HepG2 (cell line): ENCODE measurements around the gene ELFN1. TPM values are rescaled to one million over a fixed set of nuclear protein-coding genes. Genes with fewer than 3 reads are reported as not detected.

Source experiments
- BCL6 ChIP-seq: IDR thresholded peaks from 2 replicates; pipeline ENCODE4 v1.6.1; 2016; ENCODE audit warnings: missing genetic modification reagents, missing compliant biosample characterization
- CBX2 ChIP-seq, 2 experiments: fragments of 200-600 bp in 1 of 2; sonication (generic); formaldehyde crosslinking in 1 of 2; IDR thresholded peaks; 2 replicates each; pipeline versions ENCODE4 v1.7.0 to v1.8.1; 2018 to 2022; ENCODE audit warnings: low read depth in 2 of 2, low read length in 1 of 2, mild to moderate bottlenecking in 1 of 2, missing genetic modification reagents in 1 of 2
- DZIP1 ChIP-seq: sonication (generic); formaldehyde crosslinking; IDR thresholded peaks from 2 replicates; pipeline ENCODE4 v1.5.0; 2020; ENCODE audit warnings: mild to moderate bottlenecking, missing genetic modification reagents
- GMEB2 ChIP-seq: IDR thresholded peaks from 2 replicates; pipeline ENCODE4 v1.6.1; 2016; ENCODE audit warnings: missing biosample characterization, missing genetic modification reagents, low read depth
- GTF3A ChIP-seq: sonication (generic); formaldehyde crosslinking; conservative IDR thresholded peaks from 2 replicates; pipeline ENCODE4 v1.4.0; 2020; ENCODE audit warnings: mild to moderate bottlenecking, missing genetic modification reagents
- HOMEZ ChIP-seq: IDR thresholded peaks from 2 replicates; pipeline ENCODE4 v1.6.1; 2016; ENCODE audit warnings: low read depth
- KLF6 ChIP-seq: IDR thresholded peaks from 2 replicates; pipeline ENCODE4 v1.8.0; 2016; ENCODE audit warnings: missing biosample characterization, missing genetic modification reagents
- MTA1 ChIP-seq: sonication (generic); formaldehyde crosslinking; IDR thresholded peaks from 2 replicates; pipeline ENCODE4 v1.4.0; 2020; ENCODE audit warnings: missing genetic modification reagents, mild to moderate bottlenecking, borderline replicate concordance
- PLRG1 ChIP-seq: fragments of 450-650 bp; conservative IDR thresholded peaks from 2 replicates; pipeline ENCODE4 v1.6.1; 2016
- RBM22 ChIP-seq: fragments of 200-400 bp; formaldehyde crosslinking; optimal IDR thresholded peaks from 2 replicates; pipeline ENCODE3; 2017; ENCODE audit warnings: mild to moderate bottlenecking, low read length, moderate library complexity
- USF2 ChIP-seq, 2 experiments: sonication (generic) in 1 of 2; formaldehyde crosslinking in 1 of 2; IDR thresholded peaks; 2 replicates each; pipeline versions ENCODE4 v1.5.1 to v1.6.1; 2011 to 2020; ENCODE audit warnings: borderline replicate concordance in 1 of 2, low read depth in 1 of 2, low read length in 1 of 2, mild to moderate bottlenecking in 1 of 2, missing genetic modification reagents in 1 of 2, moderate library complexity in 1 of 2
- WIZ ChIP-seq: sonication (generic); formaldehyde crosslinking; IDR thresholded peaks from 2 replicates; pipeline ENCODE4 v1.5.1; 2020; ENCODE audit warnings: mild to moderate bottlenecking, missing genetic modification reagents
- XRCC5 ChIP-seq: fragments of 200-400 bp; formaldehyde crosslinking; optimal IDR thresholded peaks from 2 replicates; pipeline ENCODE3; 2017; ENCODE audit warnings: mild to moderate bottlenecking, low read length
- ZBTB7B ChIP-seq: sonication (generic); formaldehyde crosslinking; IDR thresholded peaks from 2 replicates; pipeline ENCODE4 v1.4.0; 2020; ENCODE audit warnings: missing genetic modification reagents
- ZNF3 ChIP-seq: IDR thresholded peaks from 2 replicates; pipeline ENCODE4 v1.7.0; 2017; ENCODE audit warnings: inconsistent platforms
- ZNF430 ChIP-seq: sonication (generic); formaldehyde crosslinking; IDR thresholded peaks from 2 replicates; pipeline ENCODE4 v1.9.0; 2021; ENCODE audit warnings: mild to moderate bottlenecking, missing genetic modification reagents
- ZNF709 ChIP-seq: sonication (generic); formaldehyde crosslinking; IDR thresholded peaks from 2 replicates; pipeline ENCODE4 v1.5.0; 2020; ENCODE audit warnings: mild to moderate bottlenecking, missing genetic modification reagents
- ZNF746 ChIP-seq: sonication (generic); formaldehyde crosslinking; IDR thresholded peaks from 2 replicates; pipeline ENCODE4 v1.8.0; 2022; ENCODE audit warnings: mild to moderate bottlenecking, missing genetic modification reagents
- ZNF788 ChIP-seq: sonication (generic); formaldehyde crosslinking; IDR thresholded peaks from 2 replicates; pipeline ENCODE4 v1.5.0; 2020; ENCODE audit warnings: mild to moderate bottlenecking, missing genetic modification reagents, borderline replicate concordance
- polyA plus RNA-seq, 8 experiments: library from polyadenylated mRNA; depleted of rRNA in 3 of 8; stranded (reverse) in 7 of 8; unstranded in 1 of 8; fragments of >200 nt; fragmentation: Illumina TruSeq in 4 of 8; extraction: Trizol in 4 of 8; gene quantifications; 2 replicates each; pipeline versions ENCODE4 v1.2.1 to v1.2.3, GENCODE V29; 2011 to 2016; ENCODE audit warnings: low read depth in 4 of 8, missing spikeins in 1 of 8, mixed read lengths in 1 of 8; ENCODE audit not compliant: insufficient read depth in 1 of 8
- total RNA-seq, 5 experiments: library from RNA; depleted of rRNA; stranded (reverse); fragments of >200 nt; fragmentation: Illumina TruSeq; extraction: Trizol; gene quantifications; 2 replicates each; pipeline ENCODE4 v1.2.3, GENCODE V29; 2016; ENCODE audit warnings: low read depth in 1 of 5

The ELFN1 gene
- total and polyA plus RNA-seq, 2 of the 13 experiments (the other 11 are each of a cell fraction or from before 2014, with no cell fraction given), result 0.13 to 0.18 TPM

GRCh38 chr7:1741751-1742554, 71.9 kb downstream of the ELFN1 start (continued):
- TF ChIP-seq ZNF746 (CRISPR knock-in tag) (peak; percentile 69; the same call in 1 of the 2 replicates), PLRG1 (no peak), KLF6 (CRISPR knock-in tag) (0 out of 2 replicates have a peak, but pooled peaks have one; percentile 30), BCL6 (CRISPR knock-in tag) (no peak), WIZ (CRISPR knock-in tag) (peak; percentile 41; the same call in 1 of the 2 replicates), RBM22 (no peak), HOMEZ (0 out of 2 replicates have a peak, but pooled peaks have one; percentile 28), MTA1 (CRISPR knock-in tag) (peak; percentile 35; the same call in 1 of the 2 replicates), GMEB2 (CRISPR knock-in tag) (no peak), USF2 (IDR thresholded peaks at IDR 0.05; ENCODE audit: low read depth, low read length) (no peak), USF2 (CRISPR knock-in tag; IDR thresholded peaks at IDR 0.05; ENCODE audit: borderline replicate concordance) (0 out of 2 replicates have a peak, but pooled peaks have one; percentile 9), ZNF788 (peak; percentile 9; the same call in 1 of the 2 replicates), DZIP1 (CRISPR knock-in tag) (0 out of 2 replicates have a peak, but pooled peaks have one; percentile 33), ZNF709 (CRISPR knock-in tag) (0 out of 2 replicates have a peak, but pooled peaks have one; percentile 31), ZNF430 (CRISPR knock-in tag) (peak; percentile 68; the same call in 1 of the 2 replicates), CBX2 (IDR thresholded peaks at IDR 0.05; ENCODE audit: low read depth, low read length) (no peak), CBX2 (CRISPR knock-in tag; IDR thresholded peaks at IDR 0.05; ENCODE audit: low read depth) (no peak), ZNF3 (0 out of 2 replicates have a peak, but pooled peaks have one; percentile 24), GTF3A (CRISPR knock-in tag) (no peak), ZBTB7B (no peak), XRCC5 (no peak)
